Caco-2 (cell line): Measurements from ENCODE around the gene ZNF26. TPM values are rescaled to one million over a fixed set of nuclear protein-coding genes. Genes with fewer than 3 reads are reported as not detected.
"Not testable (repeated sequence)": the region's sequence is repeated elsewhere in the genome, so short reads cannot be mapped to it uniquely, and the experiment has no call there.

Experiments
- BruUV-seq: library from RNA; stranded (reverse); fragments of 400-500 nt; replicated peaks from 2 replicates; lab custom pipeline; 2021; lab: Mats Ljungman, UMichigan
- CTCF ChIA-PET: fragments of 300-600 bp; sonication (Branson Sonifier 250); formaldehyde crosslinking; loops from one replicate; lab custom pipeline; 2022; ENCODE audit warnings: antibody characterized with exemption; lab: Charles Lee
- POLR2A ChIA-PET: fragments of 300-600 bp; sonication (Branson Sonifier 250); formaldehyde crosslinking; loops from one replicate; lab custom pipeline; 2022; ENCODE audit warnings: antibody characterized with exemption; lab: Charles Lee
- DNase-seq, 2 experiments: peaks; one replicate each; pipeline versions ENCODE4 v3.0.0 to v3.0.0-alpha.2; 2020 to 2022
- H3K27me3 ChIP-seq: replicated peaks from 2 replicates; pipeline ENCODE4 v1.6.0; 2011; ENCODE audit warnings: low read length; ENCODE audit not compliant: control insufficient read depth, insufficient read depth
- H3K36me3 ChIP-seq: 2 replicates; pipeline ENCODE4 v1.5.1; 2011; ENCODE audit warnings: low read length; ENCODE audit not compliant: control insufficient read depth, insufficient read depth
- H3K4me1 ChIP-seq: fragments of 250-450 bp; sonication (Bioruptor Pico); 2 replicates; pipeline ENCODE4 v1.5.1; 2020; ENCODE audit warnings: mild to moderate bottlenecking
- H3K4me3 ChIP-seq: 2 replicates; pipeline ENCODE4 v1.5.1; 2011; ENCODE audit warnings: low read depth, mild to moderate bottlenecking, control low read depth, low read length
- H3K9me3 ChIP-seq: fragments of 250-450 bp; sonication (Bioruptor Pico); 2 replicates; pipeline ENCODE4 v1.5.1; 2020; ENCODE audit warnings: mild to moderate bottlenecking, moderate library complexity
- H3K27ac Mint-ChIP-seq: one replicate; pipeline ENCODE4 v1.8.0; 2022; ENCODE audit warnings: mixed read lengths; ENCODE audit not compliant: unreplicated experiment
- H3K27me3 Mint-ChIP-seq: one replicate; pipeline ENCODE4 v1.8.0; 2022; ENCODE audit warnings: mixed read lengths; ENCODE audit not compliant: insufficient read depth, unreplicated experiment
- H3K36me3 Mint-ChIP-seq: one replicate; pipeline ENCODE4 v1.8.0; 2022; ENCODE audit warnings: mild to moderate bottlenecking, mixed read lengths; ENCODE audit not compliant: insufficient read depth, unreplicated experiment
- H3K4me1 Mint-ChIP-seq: one replicate; pipeline ENCODE4 v1.8.0; 2022; ENCODE audit warnings: low read depth, mixed read lengths; ENCODE audit not compliant: unreplicated experiment
- H3K4me3 Mint-ChIP-seq: one replicate; pipeline ENCODE4 v1.8.0; 2022; ENCODE audit warnings: mild to moderate bottlenecking, moderate library complexity, mixed read lengths; ENCODE audit not compliant: unreplicated experiment
- H3K9me3 Mint-ChIP-seq: one replicate; pipeline ENCODE4 v1.8.0; 2022; ENCODE audit warnings: mixed read lengths; ENCODE audit not compliant: unreplicated experiment
- CTCF ChIP-seq, 2 experiments: fragments of 200-600 bp in 1 of 2; IDR thresholded peaks; 1 replicate in 1 of 2; 2 replicates in 1 of 2; pipeline versions ENCODE4 v1.5.1 to v1.8.0; 2011 to 2022; ENCODE audit warnings: antibody characterized with exemption in 1 of 2, control low read depth in 1 of 2, inconsistent platforms in 1 of 2, low read depth in 1 of 2, low read length in 1 of 2, mild to moderate bottlenecking in 1 of 2, moderate library complexity in 1 of 2; ENCODE audit not compliant: insufficient read depth in 1 of 2, severe bottlenecking in 1 of 2, unreplicated experiment in 1 of 2
- intact Hi-C: fragments of 100-400 bp; cut with micrococcal nuclease; formaldehyde crosslinking; loops from one replicate; pipeline ENCODE4 v1.10.0; 2022; ENCODE audit not compliant: unreplicated experiment
- total RNA-seq: library from RNA; stranded (reverse); gene quantifications from 2 replicates; pipeline ENCODE4 v1.2.3, GENCODE V29; 2022

ZNF26 gene
- total RNA-seq, 1 experiment from 2014 or later, result 17.8 TPM

- Histone ChIP-seq H3K36me3 (no peaks in the 10 kb centered on the region), H3K9me3 (peaks cover 14% of the 10 kb centered on the region), H3K27me3 (no peaks in the 10 kb centered on the region), H3K4me1 (no peaks in the 10 kb centered on the region), H3K4me3 (no peak overlapping the region)
- no peaks in the 10 kb centered on the region for H3K36me3 Mint-ChIP-seq
- H3K4me1 Mint-ChIP-seq, result no peaks in the 10 kb centered on the region
- DNase-seq, result no peak
- H3K4me3 Mint-ChIP-seq, result no peak overlapping the region
- TF ChIP-seq CTCF (IDR thresholded peaks at IDR 0.05; ENCODE audit: insufficient read depth in 1 of 2, low read depth in 1 of 2, low read length in 1 of 2, severe bottlenecking in 1 of 2, unreplicated experiment in 1 of 2), result no peak
- CTCF ChIA-PET, result no interaction called here
- H3K27me3 Mint-ChIP-seq, result no peaks in the 10 kb centered on the region
- H3K27ac Mint-ChIP-seq, result no peak overlapping the region
- POLR2A ChIA-PET, result no interaction called here
- peaks cover 21% of the 10 kb centered on the region for H3K9me3 Mint-ChIP-seq
- no TSS peak for BruUV-seq
- intact Hi-C loops, result no loop called here
Observed at GRCh38 chr12:132966676-132967415, 19.3 kb upstream of the ZNF26 start.

- no peaks in the 10 kb centered on the region for H3K27me3 ChIP-seq
- no peak for TF ChIP-seq CTCF (IDR thresholded peaks at IDR 0.05; ENCODE audit: insufficient read depth in 1 of 2, low read depth in 1 of 2, low read length in 1 of 2, severe bottlenecking in 1 of 2, unreplicated experiment in 1 of 2)
- no peaks in the 10 kb centered on the region for H3K36me3 Mint-ChIP-seq
- H3K4me1 ChIP-seq, result no peaks in the 10 kb centered on the region
- H3K4me1 Mint-ChIP-seq, result no peaks in the 10 kb centered on the region
- no peaks in the 10 kb centered on the region for H3K36me3 ChIP-seq
- DNase-seq, result no peak
- intact Hi-C loops, result no loop called here
- ChIA-PET POLR2A (no interaction called here), CTCF (no interaction called here)
- peaks cover 11% of the 10 kb centered on the region; the same call in 1 of the 2 replicates for H3K9me3 ChIP-seq
- no TSS peak for BruUV-seq
- H3K9me3 Mint-ChIP-seq, result peaks cover 29% of the 10 kb centered on the region
- no peak overlapping the region for H3K4me3 Mint-ChIP-seq
- H3K4me3 ChIP-seq, result no peak overlapping the region
- no peak overlapping the region for H3K27ac Mint-ChIP-seq
- no peaks in the 10 kb centered on the region for H3K27me3 Mint-ChIP-seq
Observed at GRCh38 chr12:132967736-132968135, 18.4 kb upstream of the ZNF26 start.

- no peaks in the 10 kb centered on the region for H3K27me3 ChIP-seq
- no peak for DNase-seq
- BruUV-seq, result no TSS peak
- no peak overlapping the region for H3K4me3 Mint-ChIP-seq
- no peaks in the 10 kb centered on the region for H3K36me3 Mint-ChIP-seq
- no peak for TF ChIP-seq CTCF (IDR thresholded peaks at IDR 0.05; ENCODE audit: insufficient read depth in 1 of 2, low read depth in 1 of 2, low read length in 1 of 2, severe bottlenecking in 1 of 2, unreplicated experiment in 1 of 2)
- intact Hi-C loops, result no loop called here
- H3K36me3 ChIP-seq, result no peaks in the 10 kb centered on the region
- ChIA-PET CTCF (interaction anchor here (0.6 kb wide), 1 partner anchor 113 kb away, joined by 3 read pairs; no protein-coding TSS in a partner anchor), POLR2A (no interaction called here)
- H3K27ac Mint-ChIP-seq, result no peak overlapping the region
- H3K4me1 Mint-ChIP-seq, result no peaks in the 10 kb centered on the region
- no peaks in the 10 kb centered on the region for H3K4me1 ChIP-seq
- no peak overlapping the region for H3K4me3 ChIP-seq
- peaks cover 42% of the 10 kb centered on the region for H3K9me3 Mint-ChIP-seq
- H3K27me3 Mint-ChIP-seq, result no peaks in the 10 kb centered on the region
- H3K9me3 ChIP-seq, result peaks cover 15% of the 10 kb centered on the region
Observed at GRCh38 chr12:132972374-132972773, 13.8 kb upstream of the ZNF26 start.

- H3K27ac Mint-ChIP-seq, intact Hi-C loops, H3K4me3 Mint-ChIP-seq, H3K36me3 ChIP-seq, H3K4me1 Mint-ChIP-seq, POLR2A ChIA-PET, H3K4me1 ChIP-seq, CTCF ChIA-PET, H3K27me3 Mint-ChIP-seq, H3K4me3 ChIP-seq, BruUV-seq, H3K36me3 Mint-ChIP-seq, H3K27me3 ChIP-seq: not testable (repeated sequence)
- peaks cover 60% of the 10 kb centered on the region for H3K9me3 Mint-ChIP-seq
- peaks cover 16% of the 10 kb centered on the region for H3K9me3 ChIP-seq
- DNase-seq, result peak in 1 of 2 experiments; percentile 34
Observed at GRCh38 chr12:132976870-132977269, 9.3 kb upstream of the ZNF26 start.
